Gastroesophageal sphincter (tissue), 4 donors: ENCODE measurements around the gene TOM1L2. TPM values are rescaled to one million over a fixed set of nuclear protein-coding genes. Genes with fewer than 3 reads are reported as not detected.

ENCODE experiments used
- ATAC-seq: fragments of 150-250 bp; one replicate; pipeline ENCODE4 v1.9.1; 2016; ENCODE audit warnings: mild to moderate bottlenecking, moderate library complexity
- H3K27ac ChIP-seq, 4 donors: fragments of 200-600 bp; sonication (generic) in 3 of 4; 1 replicate in 3 of 4; 2 replicates in 1 of 4; pipeline ENCODE4 v1.5.1; 2016 to 2019
- H3K27me3 ChIP-seq: fragments of 200-600 bp; sonication (generic); one replicate; pipeline ENCODE4 v1.5.1; 2019
- H3K36me3 ChIP-seq, 2 donors: fragments of 200-600 bp; sonication (generic); one replicate each; pipeline ENCODE4 v1.5.1; 2019; ENCODE audit warnings: control low read depth in 1 of 2
- H3K4me1 ChIP-seq, 3 donors: fragments of 200-600 bp; sonication (generic); 1 replicate in 2 of 3; 2 replicates in 1 of 3; pipeline ENCODE4 v1.5.1; 2016 to 2019; ENCODE audit warnings: control low read depth in 2 of 3
- H3K4me3 ChIP-seq, 2 donors: fragments of 200-600 bp; sonication (generic); one replicate each; pipeline ENCODE4 v1.5.1; 2019; ENCODE audit warnings: mild to moderate bottlenecking in 1 of 2, moderate library complexity in 1 of 2
- H3K9me3 ChIP-seq, 3 donors: fragments of 200-600 bp; sonication (generic); one replicate each; pipeline ENCODE4 v1.5.1; 2017 to 2019; ENCODE audit warnings: control low read depth in 2 of 3
- EP300 ChIP-seq: sonication (generic); formaldehyde crosslinking; IDR thresholded peaks from one replicate; pipeline ENCODE4 v1.6.1; 2017; ENCODE audit warnings: antibody characterized with exemption, mild to moderate bottlenecking
- POLR2A ChIP-seq, 2 donors: fragments of 450-650 bp; IDR thresholded peaks; one replicate each; pipeline ENCODE4 v1.6.1; 2017; ENCODE audit warnings: antibody characterized with exemption in 2 of 2, mild to moderate bottlenecking in 2 of 2, moderate library complexity in 1 of 2
- POLR2AphosphoS5 ChIP-seq: sonication (generic); formaldehyde crosslinking; IDR thresholded peaks from one replicate; pipeline ENCODE4 v1.6.1; 2017; ENCODE audit warnings: antibody characterized with exemption
- WGBS, 2 donors: methylation state at CpG; one replicate each; pipeline ENCODE4 v1.1.5; 2018; ENCODE audit warnings: low coverage in 1 of 2; 5-methylcytosine and 5-hydroxymethylcytosine counted together
- total RNA-seq, 4 donors: library from RNA; depleted of rRNA; stranded (reverse); fragments of >200 nt; gene quantifications; one replicate each; pipeline ENCODE4 v1.1.0, GENCODE V29; 2016
- TF ChIP-seq, protein P1 (sequence below), 4 experiments: fragments of 200-600 bp in 2 of 4; fragments of 450-650 bp in 2 of 4; sonication (generic) in 1 of 4; IDR thresholded peaks; one replicate each; pipeline ENCODE4 v1.5.1; 2017 to 2019; ENCODE audit warnings: antibody characterized with exemption in 4 of 4, mild to moderate bottlenecking in 2 of 4, moderate library complexity in 2 of 4

The TOM1L2 gene
- total RNA-seq, 4 donors from 2014 or later, result 49.6 to 88.9 (median 74.8) TPM

DNA sequence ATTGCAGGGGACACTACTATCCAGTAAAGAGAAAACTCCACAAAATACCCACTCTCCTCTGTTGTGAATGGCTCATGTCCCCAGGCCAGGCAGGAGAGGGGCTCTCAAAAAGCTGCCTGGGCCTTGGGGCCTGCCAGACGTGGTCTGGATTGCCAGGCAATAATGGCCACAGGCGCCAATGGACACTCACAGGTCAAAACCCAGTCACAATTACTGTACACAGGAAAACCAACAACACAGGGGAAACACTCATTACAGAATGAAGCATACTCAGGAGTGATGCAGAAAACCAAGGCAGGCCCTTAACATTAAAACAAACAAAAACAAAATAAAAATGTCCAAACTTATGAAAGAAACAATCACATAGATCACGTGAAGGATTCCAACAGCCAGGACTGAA is 100.3 kb downstream of the TOM1L2 start:
- no peak overlapping the region for H3K27ac ChIP-seq
- peaks cover 0 to 23% of the 10 kb centered on the region in 2 donors for H3K36me3 ChIP-seq
- H3K27me3 ChIP-seq, result no peaks in the 10 kb centered on the region
- TF ChIP-seq, protein P1, sequence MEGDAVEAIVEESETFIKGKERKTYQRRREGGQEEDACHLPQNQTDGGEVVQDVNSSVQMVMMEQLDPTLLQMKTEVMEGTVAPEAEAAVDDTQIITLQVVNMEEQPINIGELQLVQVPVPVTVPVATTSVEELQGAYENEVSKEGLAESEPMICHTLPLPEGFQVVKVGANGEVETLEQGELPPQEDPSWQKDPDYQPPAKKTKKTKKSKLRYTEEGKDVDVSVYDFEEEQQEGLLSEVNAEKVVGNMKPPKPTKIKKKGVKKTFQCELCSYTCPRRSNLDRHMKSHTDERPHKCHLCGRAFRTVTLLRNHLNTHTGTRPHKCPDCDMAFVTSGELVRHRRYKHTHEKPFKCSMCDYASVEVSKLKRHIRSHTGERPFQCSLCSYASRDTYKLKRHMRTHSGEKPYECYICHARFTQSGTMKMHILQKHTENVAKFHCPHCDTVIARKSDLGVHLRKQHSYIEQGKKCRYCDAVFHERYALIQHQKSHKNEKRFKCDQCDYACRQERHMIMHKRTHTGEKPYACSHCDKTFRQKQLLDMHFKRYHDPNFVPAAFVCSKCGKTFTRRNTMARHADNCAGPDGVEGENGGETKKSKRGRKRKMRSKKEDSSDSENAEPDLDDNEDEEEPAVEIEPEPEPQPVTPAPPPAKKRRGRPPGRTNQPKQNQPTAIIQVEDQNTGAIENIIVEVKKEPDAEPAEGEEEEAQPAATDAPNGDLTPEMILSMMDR (IDR thresholded peaks at IDR 0.05), result no peak
- no peak for TF ChIP-seq EP300
- H3K9me3 ChIP-seq, result no peaks in the 10 kb centered on the region
- 67 to 72% methylated on average over 2 to 3 of the region's 3 CpGs for WGBS, 2 donors
- ATAC-seq, result no peak
- H3K4me1 ChIP-seq, result peaks cover 6 to 76% (median 31%) of the 10 kb centered on the region in 3 donors
- no peak overlapping the region for H3K4me3 ChIP-seq

- H3K4me3 ChIP-seq, result no peak overlapping the region
- TF ChIP-seq EP300 (no peak), POLR2A (IDR thresholded peaks at IDR 0.05) (no peak), POLR2AphosphoS5 (no peak)
- TF ChIP-seq, protein P1 (IDR thresholded peaks at IDR 0.05), result no peak
- H3K4me1 ChIP-seq, result peaks cover 6 to 59% (median 18%) of the 10 kb centered on the region in 3 donors
- no peak for ATAC-seq
- peaks cover 0 to 33% of the 10 kb centered on the region in 2 donors for H3K36me3 ChIP-seq
- WGBS, 2 donors, result 33 to 40% methylated on average over 1 to 3 of the region's 6 CpGs
- H3K27ac ChIP-seq, result peak overlapping the region in 3 of 4 donors; percentile 25 to 70 (median 68)
- no peaks in the 10 kb centered on the region for H3K27me3 ChIP-seq
- H3K9me3 ChIP-seq, result no peaks in the 10 kb centered on the region
These were observed 102.0 kb downstream of the TOM1L2 start for GRCh38 chr17:17870247-17870646.

DNA sequence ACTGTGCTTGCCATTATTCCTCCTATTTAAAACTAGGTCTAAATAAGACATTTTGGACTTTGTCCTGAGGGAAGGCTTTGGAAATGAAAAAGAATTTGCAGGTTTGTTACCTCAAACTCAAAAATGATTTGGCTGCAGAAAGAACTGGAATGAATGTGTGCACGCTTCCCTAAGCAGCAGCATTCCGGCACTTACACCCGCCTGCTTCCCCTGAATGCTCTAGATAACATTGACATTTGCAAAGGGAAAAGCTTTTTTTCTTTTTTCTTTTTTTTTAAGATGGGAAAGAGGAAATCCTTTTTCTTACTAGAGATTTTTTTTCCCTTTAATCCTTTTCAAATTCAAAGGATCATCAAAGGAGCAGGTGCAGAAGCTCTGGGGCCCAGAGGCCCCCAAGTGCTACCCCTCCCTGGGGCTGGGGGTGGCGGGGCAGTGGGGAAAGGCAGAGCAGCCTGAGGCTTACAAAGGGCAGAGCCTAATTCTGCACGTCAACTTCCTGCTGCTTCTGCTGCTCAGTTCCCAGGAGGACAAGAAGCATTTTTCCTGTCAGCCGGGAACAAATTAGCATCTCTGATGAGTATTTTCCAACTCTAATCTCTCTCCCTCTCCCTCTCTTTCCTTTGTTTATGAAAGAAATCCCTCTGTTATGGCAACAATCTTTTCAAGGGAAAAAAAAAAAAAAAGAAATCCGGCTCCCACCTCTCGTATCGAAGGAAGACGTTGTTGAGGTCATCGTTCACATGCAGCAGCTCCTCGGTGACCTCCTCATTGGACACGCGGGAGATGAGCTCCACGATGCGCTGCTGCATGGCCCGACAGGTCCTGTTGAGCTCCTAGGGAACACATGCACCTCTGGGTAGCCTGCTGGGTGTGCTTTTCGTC is 103.3 kb downstream of the TOM1L2 start:
- ATAC-seq, result peak; percentile 51
- 5 to 7% methylated on average over 17 to 18 of the region's 18 CpGs for WGBS, 2 donors
- Histone ChIP-seq H3K36me3 (peaks cover 0 to 33% of the 10 kb centered on the region in 2 donors), H3K27ac (peak overlapping the region in 3 of 4 donors; percentile 60 to 70 (median 68)), H3K4me3 (no peak overlapping the region), H3K9me3 (no peaks in the 10 kb centered on the region), H3K27me3 (no peaks in the 10 kb centered on the region), H3K4me1 (peaks cover 6 to 45% (median 18%) of the 10 kb centered on the region in 3 donors)
- no peak for TF ChIP-seq EP300
- no peak for TF ChIP-seq POLR2A (IDR thresholded peaks at IDR 0.05)
- TF ChIP-seq POLR2AphosphoS5, result peak; percentile 59
- TF ChIP-seq, protein P1 (IDR thresholded peaks at IDR 0.05), result no peak

DNA sequence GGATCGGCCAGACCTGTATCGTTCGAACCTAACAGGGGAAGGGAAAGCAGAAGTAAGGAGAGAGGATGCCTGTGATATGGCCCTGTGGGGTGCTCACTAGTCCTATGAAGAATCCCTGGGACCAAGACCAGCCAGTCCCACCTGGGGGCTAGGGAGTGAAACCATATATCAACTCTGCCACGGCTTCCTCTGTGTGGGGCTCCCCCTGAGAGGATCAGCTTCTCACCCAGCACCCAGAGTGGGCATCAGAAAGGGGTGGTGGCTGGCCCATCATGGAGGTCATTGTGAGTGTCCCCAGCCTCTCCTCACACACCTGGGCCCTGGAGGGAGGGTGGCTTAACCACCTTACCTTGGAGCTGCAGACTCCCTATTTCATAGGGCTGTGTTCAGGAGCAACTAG is 105.3 kb downstream of the TOM1L2 start:
- WGBS, 2 donors, result 86 to 91% methylated on average over 3 of the region's 4 CpGs
- H3K4me1 ChIP-seq, result peaks cover 6 to 37% (median 18%) of the 10 kb centered on the region in 3 donors
- H3K4me3 ChIP-seq, result no peak overlapping the region
- TF ChIP-seq EP300, result no peak
- no peak for TF ChIP-seq POLR2AphosphoS5
- TF ChIP-seq POLR2A (IDR thresholded peaks at IDR 0.05), result no peak
- TF ChIP-seq, protein P1 (IDR thresholded peaks at IDR 0.05), result no peak
- no peaks in the 10 kb centered on the region for H3K27me3 ChIP-seq
- ATAC-seq, result no peak
- no peaks in the 10 kb centered on the region for H3K9me3 ChIP-seq
- H3K27ac ChIP-seq, result no peak overlapping the region
- peaks cover 0 to 40% of the 10 kb centered on the region in 2 donors for H3K36me3 ChIP-seq

GRCh38 chr17:17866425-17866824 is 105.8 kb downstream of the TOM1L2 start:
- Histone ChIP-seq H3K36me3 (peaks cover 0 to 44% of the 10 kb centered on the region in 2 donors), H3K4me3 (no peak overlapping the region), H3K9me3 (no peaks in the 10 kb centered on the region), H3K27ac (no peak overlapping the region), H3K4me1 (peaks cover 6 to 37% (median 18%) of the 10 kb centered on the region in 3 donors), H3K27me3 (no peaks in the 10 kb centered on the region)
- TF ChIP-seq, protein P1 (IDR thresholded peaks at IDR 0.05), result no peak
- TF ChIP-seq POLR2A (IDR thresholded peaks at IDR 0.05), result no peak
- no peak for TF ChIP-seq EP300
- no peak for TF ChIP-seq POLR2AphosphoS5
- WGBS, 2 donors, result 90% methylated on average over 1 of the region's 3 CpGs; no CpG with 5 or more reads in 1 of the 2 donors
- no peak for ATAC-seq
